GM13977 (cell line): ENCODE measurements around the gene PTPN14.

Source experiments
- DNase-seq: peaks from one replicate; pipeline ENCODE4 v3.0.0; 2012; ENCODE audit warnings: low spot score
- CTCF ChIP-seq: IDR thresholded peaks from 2 replicates; pipeline ENCODE4 v1.5.1; 2012; ENCODE audit warnings: mild to moderate bottlenecking, control low read depth; ENCODE audit not compliant: insufficient read depth; ENCODE audit errors: extremely low read depth, missing control alignments
- in situ Hi-C: fragments of 300-500 bp; cut with MboI; formaldehyde crosslinking; loops from one replicate; pipeline ENCODE4 v1.12.0; 2022; ENCODE audit warnings: low sequenced_read_pairs, low pct_unique_long_range_greater_than_20kb, mixed read lengths, inconsistent platforms; ENCODE audit not compliant: unreplicated experiment

Gene PTPN14

GRCh38 chr1:214423045-214423444, 128.4 kb downstream of the PTPN14 start:
- no peak for TF ChIP-seq CTCF
- DNase-seq: no peak
- in situ Hi-C loops: no loop called here

- TF ChIP-seq CTCF: no peak
- in situ Hi-C loops: no loop called here
- no peak for DNase-seq
Measured at GRCh38 chr1:214422137-214422671, 129.2 kb downstream of the PTPN14 start.

- no peak for DNase-seq
- in situ Hi-C loops: no loop called here
- no peak for TF ChIP-seq CTCF
Measured at GRCh38 chr1:214420833-214421232, 130.6 kb downstream of the PTPN14 start.

- DNase-seq: no peak
- TF ChIP-seq CTCF: no peak
- in situ Hi-C loops: no loop called here
Measured at GRCh38 chr1:214420341-214420740, 131.1 kb downstream of the PTPN14 start.

- in situ Hi-C loops: no loop called here
- no peak for TF ChIP-seq CTCF
- DNase-seq: no peak
Measured at GRCh38 chr1:214419650-214420049, 131.8 kb downstream of the PTPN14 start.

GRCh38 chr1:214418391-214418790, 133.0 kb downstream of the PTPN14 start:
- TF ChIP-seq CTCF: no peak
- in situ Hi-C loops: no loop called here
- no peak for DNase-seq
